Anterior cingulate cortex (tissue), 58 donors: Measurements from ENCODE around the gene ASTE1.

Source experiments
- DNase-seq, 58 donors: peaks; one replicate each; lab custom pipeline; 2025; lab: John Stamatoyannopoulos, UW

The ASTE1 gene

DNA sequence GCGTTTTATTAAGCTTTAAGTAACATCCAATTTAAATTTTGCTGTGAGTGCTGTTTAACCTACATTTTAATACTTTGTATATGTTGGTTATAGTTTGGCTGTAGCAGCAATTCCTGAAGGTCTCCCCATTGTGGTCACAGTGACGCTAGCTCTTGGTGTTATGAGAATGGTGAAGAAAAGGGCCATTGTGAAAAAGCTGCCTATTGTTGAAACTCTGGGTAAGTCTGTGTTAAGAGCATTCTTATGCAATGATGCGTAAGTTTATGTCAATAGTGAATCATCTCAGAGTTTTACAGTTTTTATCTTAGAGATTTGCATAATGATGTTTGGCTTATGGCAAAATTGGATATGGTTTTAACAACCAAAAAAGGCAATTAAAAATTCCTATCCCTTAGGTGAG is 62.7 kb downstream of the ASTE1 start:
- peak in 5 of 58 donors; percentile 1 to 37 (median 11) for DNase-seq
